Liver (tissue), 9 donors: Measurements from ENCODE around the gene RFX4. TPM values are rescaled to one million over a fixed set of nuclear protein-coding genes. Genes with fewer than 3 reads are reported as not detected.

ENCODE experiments used
- DNase-seq: peaks from one replicate; pipeline ENCODE4 v3.0.0-alpha.2; 2017; ENCODE audit warnings: low spot score
- H3K27ac ChIP-seq, 2 donors: one replicate each; pipeline ENCODE4 v1.7.0; 2013; ENCODE audit warnings: inconsistent platforms in 2 of 2, low read length in 2 of 2, control low read depth in 1 of 2, low read depth in 1 of 2, mild to moderate bottlenecking in 1 of 2
- H3K27me3 ChIP-seq, 4 donors: one replicate each; pipeline versions ENCODE4 v1.6.1 to v1.7.0; 2013; ENCODE audit warnings: low read length in 3 of 4, inconsistent platforms in 1 of 4, mild to moderate bottlenecking in 1 of 4, moderate library complexity in 1 of 4; ENCODE audit not compliant: control insufficient read depth in 4 of 4, insufficient read depth in 4 of 4
- H3K36me3 ChIP-seq, 4 donors: one replicate each; pipeline versions ENCODE4 v1.6.1 to v1.7.0; 2013; ENCODE audit warnings: low read length in 3 of 4, mild to moderate bottlenecking in 3 of 4, low read depth in 1 of 4, moderate library complexity in 1 of 4; ENCODE audit not compliant: control insufficient read depth in 4 of 4, insufficient read depth in 3 of 4
- H3K4me1 ChIP-seq, 4 donors: one replicate each; pipeline versions ENCODE4 v1.6.1 to v1.7.0; 2013; ENCODE audit warnings: low read length in 3 of 4, mild to moderate bottlenecking in 3 of 4, moderate library complexity in 1 of 4; ENCODE audit not compliant: control insufficient read depth in 4 of 4, insufficient read depth in 4 of 4
- H3K4me3 ChIP-seq, 3 donors: one replicate each; pipeline versions ENCODE4 v1.6.1 to v1.7.0; 2013; ENCODE audit warnings: low read length in 3 of 3, control low read depth in 1 of 3, low read depth in 1 of 3, mild to moderate bottlenecking in 1 of 3
- H3K9ac ChIP-seq, 2 donors: one replicate each; pipeline ENCODE4 v1.7.0; 2013; ENCODE audit warnings: low read length in 2 of 2, mild to moderate bottlenecking in 2 of 2, moderate library complexity in 2 of 2, control low read depth in 1 of 2, low read depth in 1 of 2
- H3K9me3 ChIP-seq, 4 donors: one replicate each; pipeline versions ENCODE4 v1.6.1 to v1.7.0; 2013; ENCODE audit warnings: low read length in 3 of 4; ENCODE audit not compliant: control insufficient read depth in 4 of 4
- EGR1 ChIP-seq, 2 donors: IDR thresholded peaks; 2 replicates each; pipeline ENCODE4 v1.6.1; 2016 to 2018; ENCODE audit warnings: antibody characterized with exemption in 2 of 2, low read depth in 2 of 2
- FOXA1 ChIP-seq: IDR thresholded peaks from 2 replicates; pipeline ENCODE4 v1.6.1; 2016; ENCODE audit warnings: antibody characterized with exemption
- FOXA2 ChIP-seq: IDR thresholded peaks from 2 replicates; pipeline ENCODE4 v1.6.1; 2016; ENCODE audit warnings: antibody characterized with exemption
- GABPA ChIP-seq, 2 donors: IDR thresholded peaks in 1 of 2; conservative IDR thresholded peaks in 1 of 2; 2 replicates each; pipeline ENCODE4 v1.6.1; 2016; ENCODE audit warnings: antibody characterized with exemption in 2 of 2, mild to moderate bottlenecking in 1 of 2, moderate library complexity in 1 of 2
- HNF4A ChIP-seq, 2 donors: conservative IDR thresholded peaks; 2 replicates each; pipeline ENCODE4 v1.6.1; 2016; ENCODE audit warnings: antibody characterized with exemption in 2 of 2, mild to moderate bottlenecking in 2 of 2
- HNF4G ChIP-seq: IDR thresholded peaks from 2 replicates; pipeline ENCODE4 v1.6.1; 2016; ENCODE audit warnings: antibody characterized with exemption
- JUND ChIP-seq, 2 donors: IDR thresholded peaks; 2 replicates each; pipeline ENCODE4 v1.6.1; 2016; ENCODE audit warnings: antibody characterized with exemption in 2 of 2
- MAX ChIP-seq: IDR thresholded peaks from 2 replicates; pipeline ENCODE4 v1.6.1; 2016; ENCODE audit warnings: antibody characterized with exemption
- RAD21 ChIP-seq, 2 donors: IDR thresholded peaks; 2 replicates each; pipeline ENCODE4 v1.6.1; 2016; ENCODE audit warnings: antibody characterized with exemption in 2 of 2, mild to moderate bottlenecking in 2 of 2
- RXRA ChIP-seq, 2 donors: IDR thresholded peaks; 2 replicates each; pipeline ENCODE4 v1.6.1; 2017 to 2018; ENCODE audit warnings: antibody characterized with exemption in 2 of 2, mild to moderate bottlenecking in 1 of 2
- SP1 ChIP-seq: IDR thresholded peaks from 2 replicates; pipeline ENCODE4 v1.6.1; 2018; ENCODE audit warnings: antibody characterized with exemption, mild to moderate bottlenecking
- TAF1 ChIP-seq: conservative IDR thresholded peaks from 2 replicates; pipeline ENCODE4 v1.6.1; 2016; ENCODE audit warnings: antibody characterized with exemption, mild to moderate bottlenecking
- YY1 ChIP-seq: IDR thresholded peaks from 2 replicates; pipeline ENCODE4 v1.6.1; 2016; ENCODE audit warnings: antibody characterized with exemption, mild to moderate bottlenecking
- ZBTB33 ChIP-seq: IDR thresholded peaks from 2 replicates; pipeline ENCODE4 v1.6.1; 2016; ENCODE audit warnings: antibody characterized with exemption
- WGBS: extraction: QIAGEN DNeasy Blood & Tissue Kit; methylation state at CpG from one replicate; pipeline ENCODE4 v1.1.7; 2013; 5-methylcytosine and 5-hydroxymethylcytosine counted together
- polyA plus RNA-seq, 2 donors: library from polyadenylated mRNA; stranded (reverse) in 1 of 2; unstranded in 1 of 2; fragments of 200-250 nt in 1 of 2; fragments of >200 nt in 1 of 2; fragmentation: Nextera tagmentation in 1 of 2; extraction: Ambion mirVana in 1 of 2; gene quantifications; one replicate each; pipeline versions ENCODE4 v1.2.1 to v1.2.3, GENCODE V29; 2013 to 2015
- total RNA-seq, 2 donors: library from RNA; depleted of rRNA; stranded (reverse); fragments of >200 nt; gene quantifications; one replicate each; pipeline ENCODE4 v1.2.3, GENCODE V29; 2014
- TF ChIP-seq, protein P1 (sequence below): fragments of 150-350 bp; IDR thresholded peaks from 2 replicates; pipeline ENCODE4 v1.5.1; 2017; ENCODE audit warnings: improper control_type of control experiment, low read depth, low read length; ENCODE audit not compliant: missing input control
- TF ChIP-seq, protein P2 (sequence below): IDR thresholded peaks from 2 replicates; pipeline ENCODE4 v1.6.1; 2016; ENCODE audit warnings: antibody characterized with exemption
- TF ChIP-seq, protein P3 (sequence below): IDR thresholded peaks from 2 replicates; pipeline ENCODE4 v1.6.1; 2016; ENCODE audit warnings: antibody characterized with exemption, mild to moderate bottlenecking
- donor health status: healthy.
- donor health status: healthy.
- donor health status: healthy.
- donor health status: healthy.
- donor health status: healthy.

RFX4 gene
- total and polyA plus RNA-seq, 4 donors = not detected

- TF ChIP-seq, protein P1, sequence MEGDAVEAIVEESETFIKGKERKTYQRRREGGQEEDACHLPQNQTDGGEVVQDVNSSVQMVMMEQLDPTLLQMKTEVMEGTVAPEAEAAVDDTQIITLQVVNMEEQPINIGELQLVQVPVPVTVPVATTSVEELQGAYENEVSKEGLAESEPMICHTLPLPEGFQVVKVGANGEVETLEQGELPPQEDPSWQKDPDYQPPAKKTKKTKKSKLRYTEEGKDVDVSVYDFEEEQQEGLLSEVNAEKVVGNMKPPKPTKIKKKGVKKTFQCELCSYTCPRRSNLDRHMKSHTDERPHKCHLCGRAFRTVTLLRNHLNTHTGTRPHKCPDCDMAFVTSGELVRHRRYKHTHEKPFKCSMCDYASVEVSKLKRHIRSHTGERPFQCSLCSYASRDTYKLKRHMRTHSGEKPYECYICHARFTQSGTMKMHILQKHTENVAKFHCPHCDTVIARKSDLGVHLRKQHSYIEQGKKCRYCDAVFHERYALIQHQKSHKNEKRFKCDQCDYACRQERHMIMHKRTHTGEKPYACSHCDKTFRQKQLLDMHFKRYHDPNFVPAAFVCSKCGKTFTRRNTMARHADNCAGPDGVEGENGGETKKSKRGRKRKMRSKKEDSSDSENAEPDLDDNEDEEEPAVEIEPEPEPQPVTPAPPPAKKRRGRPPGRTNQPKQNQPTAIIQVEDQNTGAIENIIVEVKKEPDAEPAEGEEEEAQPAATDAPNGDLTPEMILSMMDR = no peak
- no peak for TF ChIP-seq MAX
- no peak for TF ChIP-seq HNF4A (conservative IDR thresholded peaks at IDR 0.05)
- TF ChIP-seq RXRA (IDR thresholded peaks at IDR 0.05) = no peak
- TF ChIP-seq FOXA1 = no peak
These were observed 65.2 kb downstream of the RFX4 start (continued) for GRCh38 chr12:106647793-106648514.

- peaks cover 0 to 2% (median 0%) of the 10 kb centered on the region in 4 donors for H3K27me3 ChIP-seq
- WGBS = 79% methylated on average over 2 of the region's 2 CpGs
- H3K4me1 ChIP-seq = no peaks in the 10 kb centered on the region
- no peaks in the 10 kb centered on the region for H3K36me3 ChIP-seq
- no peak overlapping the region for H3K4me3 ChIP-seq
- H3K9me3 ChIP-seq = no peaks in the 10 kb centered on the region
- H3K9ac ChIP-seq = no peak overlapping the region
- DNase-seq = no peak
- TF ChIP-seq JUND (IDR thresholded peaks at IDR 0.05) (no peak), HNF4G (no peak), EGR1 (IDR thresholded peaks at IDR 0.05; ENCODE audit: low read depth in 2 of 2) (no peak), YY1 (no peak), HNF4A (conservative IDR thresholded peaks at IDR 0.05) (no peak), SP1 (no peak), MAX (no peak), TAF1 (no peak), ZBTB33 (no peak), FOXA1 (no peak), FOXA2 (no peak), GABPA (IDR thresholded peaks at IDR 0.05 in 1 of 2, conservative IDR thresholded peaks at IDR 0.05 in 1 of 2) (no peak), RXRA (IDR thresholded peaks at IDR 0.05) (no peak), RAD21 (IDR thresholded peaks at IDR 0.05) (no peak)
- TF ChIP-seq, protein P2, sequence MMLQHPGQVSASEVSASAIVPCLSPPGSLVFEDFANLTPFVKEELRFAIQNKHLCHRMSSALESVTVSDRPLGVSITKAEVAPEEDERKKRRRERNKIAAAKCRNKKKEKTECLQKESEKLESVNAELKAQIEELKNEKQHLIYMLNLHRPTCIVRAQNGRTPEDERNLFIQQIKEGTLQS = no peak
- TF ChIP-seq, protein P3, sequence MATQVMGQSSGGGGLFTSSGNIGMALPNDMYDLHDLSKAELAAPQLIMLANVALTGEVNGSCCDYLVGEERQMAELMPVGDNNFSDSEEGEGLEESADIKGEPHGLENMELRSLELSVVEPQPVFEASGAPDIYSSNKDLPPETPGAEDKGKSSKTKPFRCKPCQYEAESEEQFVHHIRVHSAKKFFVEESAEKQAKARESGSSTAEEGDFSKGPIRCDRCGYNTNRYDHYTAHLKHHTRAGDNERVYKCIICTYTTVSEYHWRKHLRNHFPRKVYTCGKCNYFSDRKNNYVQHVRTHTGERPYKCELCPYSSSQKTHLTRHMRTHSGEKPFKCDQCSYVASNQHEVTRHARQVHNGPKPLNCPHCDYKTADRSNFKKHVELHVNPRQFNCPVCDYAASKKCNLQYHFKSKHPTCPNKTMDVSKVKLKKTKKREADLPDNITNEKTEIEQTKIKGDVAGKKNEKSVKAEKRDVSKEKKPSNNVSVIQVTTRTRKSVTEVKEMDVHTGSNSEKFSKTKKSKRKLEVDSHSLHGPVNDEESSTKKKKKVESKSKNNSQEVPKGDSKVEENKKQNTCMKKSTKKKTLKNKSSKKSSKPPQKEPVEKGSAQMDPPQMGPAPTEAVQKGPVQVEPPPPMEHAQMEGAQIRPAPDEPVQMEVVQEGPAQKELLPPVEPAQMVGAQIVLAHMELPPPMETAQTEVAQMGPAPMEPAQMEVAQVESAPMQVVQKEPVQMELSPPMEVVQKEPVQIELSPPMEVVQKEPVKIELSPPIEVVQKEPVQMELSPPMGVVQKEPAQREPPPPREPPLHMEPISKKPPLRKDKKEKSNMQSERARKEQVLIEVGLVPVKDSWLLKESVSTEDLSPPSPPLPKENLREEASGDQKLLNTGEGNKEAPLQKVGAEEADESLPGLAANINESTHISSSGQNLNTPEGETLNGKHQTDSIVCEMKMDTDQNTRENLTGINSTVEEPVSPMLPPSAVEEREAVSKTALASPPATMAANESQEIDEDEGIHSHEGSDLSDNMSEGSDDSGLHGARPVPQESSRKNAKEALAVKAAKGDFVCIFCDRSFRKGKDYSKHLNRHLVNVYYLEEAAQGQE = no peak
- TF ChIP-seq, protein P1 = no peak
- no peak overlapping the region for H3K27ac ChIP-seq
These were observed 65.9 kb downstream of the RFX4 start for GRCh38 chr12:106648736-106649135.
